Measurements from ENCODE around the gene ABHD8. TPM values are rescaled to one million over a fixed set of nuclear protein-coding genes. Genes with fewer than 3 reads are reported as not detected.
A peak's percentile ranks its signal among the peaks of the same experiment; 100 is the strongest.

The ABHD8 gene
- total RNA-seq, 1 donor from 2014 or later: 8.5 TPM

DNA sequence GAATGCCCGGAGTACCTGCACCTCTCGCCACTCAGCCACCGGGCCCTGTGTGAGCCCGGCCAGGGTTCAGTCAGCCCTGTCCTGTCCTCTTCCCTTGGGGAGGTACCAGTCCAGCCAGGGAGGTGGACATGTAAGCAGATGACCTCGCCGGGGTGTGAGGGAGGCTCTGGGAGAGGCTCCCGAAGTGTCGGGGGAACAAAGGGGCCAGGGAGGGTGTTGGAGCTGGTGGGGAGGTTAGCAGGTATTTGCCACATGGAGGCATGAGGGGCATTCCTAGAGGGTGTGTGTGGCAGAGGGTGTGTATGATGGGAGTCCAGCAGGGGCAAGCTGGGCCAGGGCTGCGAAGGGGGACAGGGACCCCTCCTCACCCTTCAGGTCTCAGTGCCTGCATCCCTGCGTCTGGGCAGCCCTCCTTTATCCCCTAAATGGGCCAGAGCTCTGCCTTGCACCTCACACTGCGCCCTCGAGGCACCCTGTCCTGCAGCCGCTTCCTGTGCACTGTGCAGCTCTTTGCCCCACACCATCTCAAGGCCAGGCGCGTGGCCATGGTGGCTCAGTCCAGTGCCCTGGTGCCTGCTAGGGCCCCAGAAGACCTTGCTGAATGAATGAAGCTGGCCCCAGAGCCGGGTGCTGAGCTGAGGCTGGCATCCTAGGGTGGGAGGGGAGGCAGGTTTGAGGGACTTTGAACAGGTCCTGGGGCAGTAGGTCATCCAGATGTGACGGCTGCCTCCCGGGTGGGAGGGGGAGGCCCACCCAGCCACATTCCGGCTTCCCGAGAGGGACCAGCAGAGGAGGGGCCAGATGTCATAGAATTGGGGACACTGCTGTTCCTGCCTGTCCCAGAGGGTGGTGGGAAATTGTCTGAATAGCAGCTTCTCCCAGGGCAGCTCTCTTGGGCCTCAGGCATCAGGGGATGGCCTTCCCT is 9.2 kb upstream of the ABHD8 start:
- no peaks in the 10 kb centered on the region for H3K9me3 Mint-ChIP-seq (ENCODE audit: unreplicated experiment)
- Histone ChIP-seq H4K20me1 (ENCODE audit: insufficient read depth, low read length) (peaks cover 47% of the 10 kb centered on the region), H2AFZ (ENCODE audit: low read depth, low read length) (no peak overlapping the region), H3K4me1 (ENCODE audit: insufficient read depth, low read length) (peaks cover 24% of the 10 kb centered on the region), H3K9ac (ENCODE audit: low read length) (peak overlapping the region; percentile 77), H3K9me3 (ENCODE audit: insufficient read depth, low read depth, low read length) (no peaks in the 10 kb centered on the region), H3K36me3 (ENCODE audit: insufficient read depth, low read length) (peaks cover 3% of the 10 kb centered on the region), H3K27ac (ENCODE audit: low read depth, low read length) (peak overlapping the region; percentile 85), H3K4me2 (ENCODE audit: low read length) (peak overlapping the region; percentile 78), H3K27me3 (ENCODE audit: insufficient read depth, low read length) (no peaks in the 10 kb centered on the region), H3K79me2 (ENCODE audit: insufficient read depth, low read length) (peaks cover 51% of the 10 kb centered on the region), H3K4me3 (ENCODE audit: insufficient read depth, low read depth, low read length) (peak overlapping the region; percentile 22)
- H3K27me3 Mint-ChIP-seq (ENCODE audit: low read depth, unreplicated experiment): no peaks in the 10 kb centered on the region
- TF ChIP-seq, protein P1, sequence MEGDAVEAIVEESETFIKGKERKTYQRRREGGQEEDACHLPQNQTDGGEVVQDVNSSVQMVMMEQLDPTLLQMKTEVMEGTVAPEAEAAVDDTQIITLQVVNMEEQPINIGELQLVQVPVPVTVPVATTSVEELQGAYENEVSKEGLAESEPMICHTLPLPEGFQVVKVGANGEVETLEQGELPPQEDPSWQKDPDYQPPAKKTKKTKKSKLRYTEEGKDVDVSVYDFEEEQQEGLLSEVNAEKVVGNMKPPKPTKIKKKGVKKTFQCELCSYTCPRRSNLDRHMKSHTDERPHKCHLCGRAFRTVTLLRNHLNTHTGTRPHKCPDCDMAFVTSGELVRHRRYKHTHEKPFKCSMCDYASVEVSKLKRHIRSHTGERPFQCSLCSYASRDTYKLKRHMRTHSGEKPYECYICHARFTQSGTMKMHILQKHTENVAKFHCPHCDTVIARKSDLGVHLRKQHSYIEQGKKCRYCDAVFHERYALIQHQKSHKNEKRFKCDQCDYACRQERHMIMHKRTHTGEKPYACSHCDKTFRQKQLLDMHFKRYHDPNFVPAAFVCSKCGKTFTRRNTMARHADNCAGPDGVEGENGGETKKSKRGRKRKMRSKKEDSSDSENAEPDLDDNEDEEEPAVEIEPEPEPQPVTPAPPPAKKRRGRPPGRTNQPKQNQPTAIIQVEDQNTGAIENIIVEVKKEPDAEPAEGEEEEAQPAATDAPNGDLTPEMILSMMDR (IDR thresholded peaks at IDR 0.05; ENCODE audit: insufficient read depth, low read depth, low read length): no peak
- TF ChIP-seq EZH2 (IDR thresholded peaks at IDR 0.05; ENCODE audit: insufficient read depth, low read length): no peak
- peaks cover 22% of the 10 kb centered on the region for H3K4me1 Mint-ChIP-seq (ENCODE audit: low read depth, unreplicated experiment)
- FAIRE-seq (no peak), DNase-seq (ENCODE audit: low read depth) (no peak)
- H3K27ac Mint-ChIP-seq (ENCODE audit: unreplicated experiment): peak overlapping the region; percentile 83
- peaks cover 10% of the 10 kb centered on the region for H3K36me3 Mint-ChIP-seq (ENCODE audit: low read depth, unreplicated experiment)
- H3K4me3 Mint-ChIP-seq (ENCODE audit: unreplicated experiment): peak overlapping the region; percentile 75

- Histone ChIP-seq H3K9ac (ENCODE audit: low read length) (peak overlapping the region; percentile 77), H3K4me2 (ENCODE audit: low read length) (peak overlapping the region; percentile 78)
- peak overlapping the region; percentile 75 for H3K4me3 Mint-ChIP-seq (ENCODE audit: unreplicated experiment)
These were observed 8.4 kb upstream of the ABHD8 start for GRCh38 chr19:17311455-17312188.

More at GRCh38 chr19:17311455-17312188, 8.4 kb upstream of the ABHD8 start:
- Histone ChIP-seq H3K27ac (ENCODE audit: low read depth, low read length) (peak overlapping the region; percentile 85), H3K27me3 (ENCODE audit: insufficient read depth, low read length) (no peaks in the 10 kb centered on the region), H4K20me1 (ENCODE audit: insufficient read depth, low read length) (peaks cover 47% of the 10 kb centered on the region), H3K4me1 (ENCODE audit: insufficient read depth, low read length) (peaks cover 24% of the 10 kb centered on the region), H2AFZ (ENCODE audit: low read depth, low read length) (no peak overlapping the region), H3K9me3 (ENCODE audit: insufficient read depth, low read depth, low read length) (no peaks in the 10 kb centered on the region), H3K79me2 (ENCODE audit: insufficient read depth, low read length) (peaks cover 52% of the 10 kb centered on the region), H3K4me3 (ENCODE audit: insufficient read depth, low read depth, low read length) (peak overlapping the region; percentile 22), H3K36me3 (ENCODE audit: insufficient read depth, low read length) (peaks cover 3% of the 10 kb centered on the region)
- peak; percentile 39 for FAIRE-seq
- peak overlapping the region; percentile 83 for H3K27ac Mint-ChIP-seq (ENCODE audit: unreplicated experiment)
- H3K27me3 Mint-ChIP-seq (ENCODE audit: low read depth, unreplicated experiment): no peaks in the 10 kb centered on the region
- TF ChIP-seq, protein P1 (IDR thresholded peaks at IDR 0.05; ENCODE audit: insufficient read depth, low read depth, low read length): no peak
- no peak for TF ChIP-seq EZH2 (IDR thresholded peaks at IDR 0.05; ENCODE audit: insufficient read depth, low read length)
- no peaks in the 10 kb centered on the region for H3K9me3 Mint-ChIP-seq (ENCODE audit: unreplicated experiment)
- peaks cover 10% of the 10 kb centered on the region for H3K36me3 Mint-ChIP-seq (ENCODE audit: low read depth, unreplicated experiment)
- peaks cover 22% of the 10 kb centered on the region for H3K4me1 Mint-ChIP-seq (ENCODE audit: low read depth, unreplicated experiment)
- DNase-seq (ENCODE audit: low read depth): peak; percentile 55

Data from astrocyte (in vitro differentiated cells and primary cell).